ENCODE data around the gene CHDH.

The CHDH gene

DNA sequence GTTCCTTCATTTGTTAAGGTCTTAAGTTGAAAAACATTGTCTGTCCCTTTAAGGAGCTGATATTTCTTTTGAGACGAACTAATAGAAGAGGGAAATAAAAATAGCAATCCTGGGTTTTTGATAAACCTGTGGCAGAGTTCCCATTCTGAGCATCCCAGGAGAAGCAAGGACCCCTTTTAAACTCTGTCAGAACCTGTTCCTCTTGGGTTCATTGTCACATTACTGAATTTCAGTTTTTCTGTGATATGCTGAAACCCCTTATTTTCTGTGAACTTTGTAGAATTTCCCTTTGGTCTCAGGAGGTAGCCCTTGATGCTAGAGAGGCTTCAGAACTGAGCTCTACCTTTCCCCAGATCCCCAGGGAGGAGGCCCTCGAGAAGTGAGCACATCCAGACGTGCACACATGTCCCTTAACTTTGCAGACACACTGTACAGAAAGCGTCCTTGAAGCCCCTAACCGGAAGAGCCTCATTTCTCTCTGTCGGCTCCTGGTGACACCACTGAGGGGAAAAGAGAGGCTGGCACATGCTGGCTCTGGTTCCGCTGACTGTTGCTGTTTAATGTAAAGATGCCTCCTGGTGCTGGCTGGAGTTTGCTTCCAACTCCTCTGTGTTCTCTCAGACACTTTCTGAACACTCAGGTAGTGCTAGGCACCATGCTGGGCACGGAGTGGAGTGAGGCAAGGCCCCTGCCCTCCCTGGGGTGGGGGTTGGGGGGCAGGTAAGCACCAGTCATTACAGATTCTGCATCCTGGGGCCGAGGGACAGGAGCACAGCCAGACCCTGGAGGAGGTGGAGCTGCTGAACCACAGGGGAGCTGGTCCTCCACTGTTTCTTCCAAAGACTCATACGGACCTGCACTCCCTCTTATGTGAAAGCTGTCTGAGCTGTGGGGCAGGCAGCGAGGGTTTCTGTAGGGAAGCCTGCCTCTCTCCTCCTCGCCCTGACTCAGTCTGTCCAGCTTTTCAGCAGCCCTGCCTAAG, 77.5 kb downstream of the CHDH start:
- H3K27ac ChIP-seq (ENCODE audit: low read length): no peak overlapping the region
- no peak for ATAC-seq (ENCODE audit: insufficient read depth, low read depth)

DNA sequence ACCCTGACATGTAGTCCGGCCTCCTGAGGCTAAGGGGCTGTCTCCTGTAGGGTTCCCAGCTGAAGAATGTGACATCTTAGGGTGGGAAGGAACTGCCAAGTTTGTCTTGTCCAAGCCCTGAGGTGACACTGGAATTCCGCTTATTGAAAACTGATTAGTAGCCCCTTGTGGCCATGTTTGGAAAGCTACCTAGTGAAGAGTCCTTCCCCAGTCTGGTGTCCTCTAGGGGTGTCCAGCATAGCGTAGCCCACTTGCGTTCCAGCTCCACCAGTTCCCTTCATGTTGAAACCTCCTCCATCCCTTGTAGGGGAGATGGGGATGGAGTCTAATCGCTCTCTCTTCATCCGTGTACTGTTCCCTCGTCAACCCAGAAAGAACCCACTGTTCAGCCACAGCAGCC, 79.5 kb downstream of the CHDH start:
- Histone ChIP-seq H3K36me3 (ENCODE audit: insufficient read depth, low read length) (no peaks in the 10 kb centered on the region), H3K4me1 (ENCODE audit: insufficient read depth, low read length) (no peaks in the 10 kb centered on the region), H4K20me1 (ENCODE audit: insufficient read depth, low read length) (no peaks in the 10 kb centered on the region; the same call in 1 of the 2 replicates), H3K27me3 (ENCODE audit: insufficient read depth, low read length, poor library complexity) (peaks cover 8% of the 10 kb centered on the region), H3K4me2 (ENCODE audit: insufficient read depth, low read length) (no peak overlapping the region), H3K4me3 (ENCODE audit: low read depth in 1 of 2, low read length in 2 of 2) (no peak overlapping the region), H3K27ac (ENCODE audit: low read length) (no peak overlapping the region), H3K9ac (ENCODE audit: low read depth, low read length) (no peak overlapping the region), H3K9me3 (ENCODE audit: insufficient read depth, low read length, severe bottlenecking) (no peaks in the 10 kb centered on the region), H3K79me2 (ENCODE audit: insufficient read depth, low read length) (no peaks in the 10 kb centered on the region), H2AFZ (ENCODE audit: low read depth, low read length) (no peak overlapping the region)
- TF ChIP-seq EZH2 (IDR thresholded peaks at IDR 0.05; ENCODE audit: borderline replicate concordance, low read depth, low read length, severe bottlenecking): no peak
- TF ChIP-seq, protein P1, sequence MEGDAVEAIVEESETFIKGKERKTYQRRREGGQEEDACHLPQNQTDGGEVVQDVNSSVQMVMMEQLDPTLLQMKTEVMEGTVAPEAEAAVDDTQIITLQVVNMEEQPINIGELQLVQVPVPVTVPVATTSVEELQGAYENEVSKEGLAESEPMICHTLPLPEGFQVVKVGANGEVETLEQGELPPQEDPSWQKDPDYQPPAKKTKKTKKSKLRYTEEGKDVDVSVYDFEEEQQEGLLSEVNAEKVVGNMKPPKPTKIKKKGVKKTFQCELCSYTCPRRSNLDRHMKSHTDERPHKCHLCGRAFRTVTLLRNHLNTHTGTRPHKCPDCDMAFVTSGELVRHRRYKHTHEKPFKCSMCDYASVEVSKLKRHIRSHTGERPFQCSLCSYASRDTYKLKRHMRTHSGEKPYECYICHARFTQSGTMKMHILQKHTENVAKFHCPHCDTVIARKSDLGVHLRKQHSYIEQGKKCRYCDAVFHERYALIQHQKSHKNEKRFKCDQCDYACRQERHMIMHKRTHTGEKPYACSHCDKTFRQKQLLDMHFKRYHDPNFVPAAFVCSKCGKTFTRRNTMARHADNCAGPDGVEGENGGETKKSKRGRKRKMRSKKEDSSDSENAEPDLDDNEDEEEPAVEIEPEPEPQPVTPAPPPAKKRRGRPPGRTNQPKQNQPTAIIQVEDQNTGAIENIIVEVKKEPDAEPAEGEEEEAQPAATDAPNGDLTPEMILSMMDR (IDR thresholded peaks at IDR 0.05; ENCODE audit: borderline replicate concordance, extremely low read depth, low read length, poor library complexity, severe bottlenecking): no peak
- DNase-seq: no peak
- no peak for ATAC-seq (ENCODE audit: insufficient read depth, low read depth)

More for the DNA sequence above, 77.5 kb downstream of the CHDH start:
- H3K27me3 ChIP-seq (ENCODE audit: insufficient read depth, low read length, poor library complexity): peaks cover 8% of the 10 kb centered on the region
- H2AFZ ChIP-seq (ENCODE audit: low read depth, low read length): no peak overlapping the region
- no peaks in the 10 kb centered on the region for H3K9me3 ChIP-seq (ENCODE audit: insufficient read depth, low read length, severe bottlenecking)
- no peaks in the 10 kb centered on the region for H4K20me1 ChIP-seq (ENCODE audit: insufficient read depth, low read length)
- no peaks in the 10 kb centered on the region for H3K79me2 ChIP-seq (ENCODE audit: insufficient read depth, low read length)
- TF ChIP-seq, protein P1 (IDR thresholded peaks at IDR 0.05; ENCODE audit: borderline replicate concordance, extremely low read depth, low read length, poor library complexity, severe bottlenecking): no peak
- TF ChIP-seq EZH2 (IDR thresholded peaks at IDR 0.05; ENCODE audit: borderline replicate concordance, low read depth, low read length, severe bottlenecking): no peak
- H3K4me3 ChIP-seq (ENCODE audit: low read depth in 1 of 2, low read length in 2 of 2): no peak overlapping the region
- no peak overlapping the region for H3K4me2 ChIP-seq (ENCODE audit: insufficient read depth, low read length)
- H3K4me1 ChIP-seq (ENCODE audit: insufficient read depth, low read length): no peaks in the 10 kb centered on the region
- no peak overlapping the region for H3K9ac ChIP-seq (ENCODE audit: low read depth, low read length)
- no peaks in the 10 kb centered on the region for H3K36me3 ChIP-seq (ENCODE audit: insufficient read depth, low read length)
- no peak for DNase-seq

DNA sequence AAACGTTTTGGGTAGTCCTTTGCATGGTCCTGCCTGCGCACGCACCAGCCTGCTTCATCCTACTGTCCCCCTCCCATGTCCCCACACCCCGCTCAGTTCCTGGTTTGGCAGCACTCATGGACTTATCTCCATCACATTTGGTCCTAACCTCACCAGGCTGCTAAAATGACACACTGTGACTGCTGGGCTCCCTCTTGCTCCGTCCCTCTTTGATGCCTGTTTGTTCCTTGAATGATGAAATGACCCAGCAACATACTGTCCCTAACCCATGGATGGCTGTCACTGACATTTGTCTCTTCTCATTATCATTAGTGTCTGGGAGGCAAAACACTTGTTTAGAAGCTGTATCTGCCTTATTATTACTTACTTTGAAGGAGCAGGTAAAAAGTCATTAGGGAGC, 80.5 kb downstream of the CHDH start:
- TF ChIP-seq, protein P1 (IDR thresholded peaks at IDR 0.05; ENCODE audit: borderline replicate concordance, extremely low read depth, low read length, poor library complexity, severe bottlenecking): no peak
- no peak for TF ChIP-seq EZH2 (IDR thresholded peaks at IDR 0.05; ENCODE audit: borderline replicate concordance, low read depth, low read length, severe bottlenecking)
- ATAC-seq (ENCODE audit: insufficient read depth, low read depth) (no peak), DNase-seq (no peak)
- H3K9ac ChIP-seq (ENCODE audit: low read depth, low read length): no peak overlapping the region
- no peaks in the 10 kb centered on the region; the same call in 1 of the 2 replicates for H4K20me1 ChIP-seq (ENCODE audit: insufficient read depth, low read length)
- no peaks in the 10 kb centered on the region for H3K79me2 ChIP-seq (ENCODE audit: insufficient read depth, low read length)
- H3K27ac ChIP-seq (ENCODE audit: low read length): no peak overlapping the region
- H3K36me3 ChIP-seq (ENCODE audit: insufficient read depth, low read length): no peaks in the 10 kb centered on the region
- no peak overlapping the region for H3K4me2 ChIP-seq (ENCODE audit: insufficient read depth, low read length)
- peaks cover 8% of the 10 kb centered on the region for H3K27me3 ChIP-seq (ENCODE audit: insufficient read depth, low read length, poor library complexity)
- H3K4me3 ChIP-seq (ENCODE audit: low read depth in 1 of 2, low read length in 2 of 2): no peak overlapping the region
- H3K9me3 ChIP-seq (ENCODE audit: insufficient read depth, low read length, severe bottlenecking): no peaks in the 10 kb centered on the region
- H2AFZ ChIP-seq (ENCODE audit: low read depth, low read length): no peak overlapping the region
- H3K4me1 ChIP-seq (ENCODE audit: insufficient read depth, low read length): no peaks in the 10 kb centered on the region
